Esophagus muscularis mucosa (tissue), 4 donors: ENCODE results near the gene CCM2. TPM values are rescaled to one million over a fixed set of nuclear protein-coding genes. Genes with fewer than 3 reads are reported as not detected.

Source experiments
- DNase-seq: peaks from one replicate; pipeline ENCODE4 v3.0.0-alpha.2; 2017; ENCODE audit errors: extremely low spot score
- H3K27ac ChIP-seq, 4 donors: fragments of 200-600 bp; sonication (generic); replicated peaks in 1 of 4; 1 replicate in 3 of 4; 2 replicates in 1 of 4; pipeline ENCODE4 v1.5.1; 2016 to 2019; ENCODE audit warnings: mild to moderate bottlenecking in 1 of 4
- H3K27me3 ChIP-seq, 4 donors: fragments of 200-600 bp; sonication (generic); one replicate each; pipeline versions ENCODE4 v1.5.1 to v1.6.0; 2016 to 2019
- H3K36me3 ChIP-seq, 4 donors: fragments of 200-600 bp; sonication (generic); one replicate each; pipeline ENCODE4 v1.5.1; 2016 to 2019
- H3K4me1 ChIP-seq, 4 donors: fragments of 200-600 bp; sonication (generic); one replicate each; pipeline ENCODE4 v1.5.1; 2016 to 2019
- H3K4me3 ChIP-seq, 4 donors: fragments of 200-600 bp; sonication (generic); 1 replicate in 2 of 4; 2 replicates in 2 of 4; pipeline ENCODE4 v1.5.1; 2016 to 2019; ENCODE audit warnings: mild to moderate bottlenecking in 4 of 4, moderate library complexity in 1 of 4
- H3K9me3 ChIP-seq, 4 donors: fragments of 200-600 bp; sonication (generic); 1 replicate in 3 of 4; 2 replicates in 1 of 4; pipeline ENCODE4 v1.5.1; 2016 to 2019
- EP300 ChIP-seq: sonication (generic); formaldehyde crosslinking; IDR thresholded peaks from one replicate; pipeline ENCODE4 v1.6.1; 2017; ENCODE audit warnings: antibody characterized with exemption
- POLR2A ChIP-seq: fragments of 450-650 bp; IDR thresholded peaks from one replicate; pipeline ENCODE4 v1.6.1; 2017; ENCODE audit warnings: antibody characterized with exemption, moderate library complexity, mild to moderate bottlenecking, low read depth
- POLR2AphosphoS5 ChIP-seq, 2 donors: sonication (generic); formaldehyde crosslinking; IDR thresholded peaks; one replicate each; pipeline ENCODE4 v1.6.1; 2017; ENCODE audit warnings: antibody characterized with exemption in 2 of 2
- WGBS: methylation state at CpG from one replicate; pipeline ENCODE4 v1.1.5; 2018; 5-methylcytosine and 5-hydroxymethylcytosine counted together
- intact Hi-C: fragments of 100-400 bp; cut with DNase I; formaldehyde crosslinking; loops from one replicate; pipeline ENCODE4 v1.15.1; 2023
- total RNA-seq, 4 donors: library from RNA; depleted of rRNA; stranded (reverse); fragments of >200 nt; gene quantifications; one replicate each; pipeline versions ENCODE4 v1.1.0 to v1.2.1, GENCODE V29; 2016
- TF ChIP-seq, protein P1 (sequence below), 3 experiments: fragments of 200-600 bp in 2 of 3; fragments of 450-650 bp in 1 of 3; sonication (generic) in 2 of 3; IDR thresholded peaks; one replicate each; pipeline ENCODE4 v1.5.1; 2017 to 2019; ENCODE audit warnings: antibody characterized with exemption in 3 of 3, mild to moderate bottlenecking in 2 of 3, moderate library complexity in 1 of 3

The CCM2 gene
- total RNA-seq, 4 donors from 2014 or later, result 40.3 to 61.7 (median 49.4) TPM

DNA sequence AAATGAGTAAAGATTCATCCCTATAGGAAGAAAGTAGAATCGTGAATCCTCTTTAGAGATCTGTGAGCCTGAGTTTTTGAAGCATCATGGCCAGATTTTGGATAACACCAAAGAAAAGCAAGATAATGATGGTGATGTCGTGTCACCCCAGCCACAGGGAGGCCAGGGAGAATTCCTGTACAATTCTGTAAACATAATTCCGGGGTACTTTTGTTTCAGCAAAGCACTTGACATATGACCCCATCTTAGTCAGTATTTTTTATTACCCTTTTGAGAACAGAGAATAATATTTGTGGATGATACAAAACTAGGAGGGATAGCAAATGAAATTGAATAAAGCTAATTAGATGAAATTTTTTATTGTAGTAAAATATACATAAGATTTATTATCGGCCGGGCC, 55.0 kb downstream of the CCM2 start:
- no peaks in the 10 kb centered on the region for H3K4me1 ChIP-seq
- 93% methylated on average over 5 of the region's 5 CpGs for whole genome bisulfite sequencing
- H3K9me3 ChIP-seq, result no peaks in the 10 kb centered on the region
- no peak overlapping the region for H3K27ac ChIP-seq
- intact Hi-C loops, result no loop called here
- no peak for DNase-seq
- no peaks in the 10 kb centered on the region for H3K27me3 ChIP-seq
- H3K4me3 ChIP-seq, result no peak overlapping the region
- TF ChIP-seq EP300, result no peak
- TF ChIP-seq POLR2A, result no peak
- TF ChIP-seq, protein P1, sequence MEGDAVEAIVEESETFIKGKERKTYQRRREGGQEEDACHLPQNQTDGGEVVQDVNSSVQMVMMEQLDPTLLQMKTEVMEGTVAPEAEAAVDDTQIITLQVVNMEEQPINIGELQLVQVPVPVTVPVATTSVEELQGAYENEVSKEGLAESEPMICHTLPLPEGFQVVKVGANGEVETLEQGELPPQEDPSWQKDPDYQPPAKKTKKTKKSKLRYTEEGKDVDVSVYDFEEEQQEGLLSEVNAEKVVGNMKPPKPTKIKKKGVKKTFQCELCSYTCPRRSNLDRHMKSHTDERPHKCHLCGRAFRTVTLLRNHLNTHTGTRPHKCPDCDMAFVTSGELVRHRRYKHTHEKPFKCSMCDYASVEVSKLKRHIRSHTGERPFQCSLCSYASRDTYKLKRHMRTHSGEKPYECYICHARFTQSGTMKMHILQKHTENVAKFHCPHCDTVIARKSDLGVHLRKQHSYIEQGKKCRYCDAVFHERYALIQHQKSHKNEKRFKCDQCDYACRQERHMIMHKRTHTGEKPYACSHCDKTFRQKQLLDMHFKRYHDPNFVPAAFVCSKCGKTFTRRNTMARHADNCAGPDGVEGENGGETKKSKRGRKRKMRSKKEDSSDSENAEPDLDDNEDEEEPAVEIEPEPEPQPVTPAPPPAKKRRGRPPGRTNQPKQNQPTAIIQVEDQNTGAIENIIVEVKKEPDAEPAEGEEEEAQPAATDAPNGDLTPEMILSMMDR (IDR thresholded peaks at IDR 0.05), result no peak
- TF ChIP-seq POLR2AphosphoS5 (IDR thresholded peaks at IDR 0.05), result no peak
- H3K36me3 ChIP-seq, result peaks cover 0 to 28% (median 6%) of the 10 kb centered on the region in 4 donors

DNA sequence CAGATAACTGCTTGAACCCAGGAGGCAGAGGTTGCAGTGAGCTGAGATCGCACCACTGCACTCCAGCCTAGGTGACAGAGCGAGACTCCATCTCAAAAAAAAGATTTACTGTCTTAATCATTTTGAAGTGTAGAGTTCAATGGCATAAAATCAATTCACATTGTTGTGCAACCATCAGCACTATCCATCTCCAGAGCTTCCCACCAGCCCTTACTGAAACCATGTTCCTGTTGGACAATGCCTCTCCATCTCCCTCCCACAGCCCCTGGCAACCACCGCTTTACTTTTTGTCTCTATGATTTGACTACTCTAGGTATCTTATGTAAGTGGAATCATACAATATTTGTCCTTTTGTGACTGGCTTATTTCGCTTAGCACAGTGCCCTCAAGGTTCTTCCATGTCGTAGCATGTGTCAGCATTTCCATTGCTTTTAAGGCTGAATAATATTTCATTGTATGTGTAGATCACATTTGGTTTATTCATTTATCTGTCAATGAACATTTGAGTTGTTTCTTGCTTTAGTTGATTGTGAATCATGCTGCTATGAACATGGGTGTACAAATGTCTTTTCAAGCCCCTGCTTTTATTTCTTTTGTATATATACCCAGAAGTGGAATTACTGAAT, 55.7 kb downstream of the CCM2 start:
- Histone ChIP-seq H3K4me3 (no peak overlapping the region), H3K36me3 (peaks cover 0 to 23% (median 3%) of the 10 kb centered on the region in 4 donors), H3K27ac (no peak overlapping the region), H3K4me1 (no peaks in the 10 kb centered on the region), H3K9me3 (no peaks in the 10 kb centered on the region), H3K27me3 (no peaks in the 10 kb centered on the region)
- DNase-seq, result no peak
- intact Hi-C loops, result no loop called here
- over 99% methylated on average over 5 of the region's 5 CpGs for WGBS
- TF ChIP-seq EP300 (no peak), POLR2AphosphoS5 (IDR thresholded peaks at IDR 0.05) (no peak), POLR2A (no peak)
- TF ChIP-seq, protein P1 (IDR thresholded peaks at IDR 0.05), result no peak

DNA sequence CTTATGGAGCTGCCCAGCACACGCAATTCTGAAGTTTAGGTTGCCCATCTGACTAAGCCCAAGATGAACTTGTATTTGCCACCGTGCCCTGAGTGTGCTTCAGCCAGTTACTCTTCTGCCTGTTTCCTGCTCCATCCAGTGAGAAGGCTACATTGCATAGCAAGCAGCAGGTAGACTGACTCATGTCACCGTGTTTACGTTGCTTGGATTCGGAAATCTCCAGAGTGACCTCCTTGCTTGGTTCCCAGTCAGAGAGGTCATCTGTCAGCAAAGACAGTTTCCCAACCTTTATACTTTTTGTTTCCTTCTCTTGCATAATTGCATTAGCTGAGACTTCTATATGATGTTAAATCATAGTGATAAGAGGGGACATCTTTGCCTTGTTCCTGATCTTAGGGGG, 57.9 kb downstream of the CCM2 start:
- no peaks in the 10 kb centered on the region for H3K4me1 ChIP-seq
- intact Hi-C loops, result no loop called here
- no peaks in the 10 kb centered on the region for H3K9me3 ChIP-seq
- no peak for DNase-seq
- no peaks in the 10 kb centered on the region for H3K27me3 ChIP-seq
- WGBS, result 98% methylated on average over 5 of the region's 5 CpGs
- H3K36me3 ChIP-seq, result peaks cover 0 to 9% (median 0%) of the 10 kb centered on the region in 4 donors
- H3K4me3 ChIP-seq, result no peak overlapping the region
- H3K27ac ChIP-seq, result no peak overlapping the region
- TF ChIP-seq EP300 (no peak), POLR2AphosphoS5 (IDR thresholded peaks at IDR 0.05) (no peak), POLR2A (no peak)
- TF ChIP-seq, protein P1 (IDR thresholded peaks at IDR 0.05), result no peak

DNA sequence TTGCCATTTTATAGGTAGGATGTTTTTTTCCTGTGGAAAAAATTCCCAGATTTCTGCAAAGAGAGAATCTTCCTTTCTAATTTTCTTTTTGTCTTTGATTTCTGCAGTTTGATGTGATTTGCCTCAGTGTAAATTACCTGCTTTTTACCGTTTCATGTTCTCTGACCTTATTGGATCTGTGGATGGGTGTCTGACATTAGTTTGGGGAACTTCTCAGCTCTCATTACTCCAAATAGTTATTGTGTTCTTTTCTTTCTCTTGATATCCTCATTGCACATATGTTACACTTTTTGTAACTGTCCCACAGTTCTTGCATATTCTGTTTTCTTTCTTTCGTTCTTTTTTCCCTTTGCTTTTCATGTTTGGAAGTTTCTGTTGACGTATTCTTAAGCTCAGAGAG, 60.3 kb downstream of the CCM2 start:
- H3K9me3 ChIP-seq, result no peaks in the 10 kb centered on the region
- no peak overlapping the region for H3K4me3 ChIP-seq
- H3K36me3 ChIP-seq, result peaks cover 9 to 22% (median 18%) of the 10 kb centered on the region in 4 donors
- no peak overlapping the region for H3K27ac ChIP-seq
- WGBS, result 95% methylated on average over 3 of the region's 3 CpGs
- DNase-seq, result no peak
- no peaks in the 10 kb centered on the region for H3K27me3 ChIP-seq
- TF ChIP-seq, protein P1 (IDR thresholded peaks at IDR 0.05), result no peak
- TF ChIP-seq POLR2A (no peak), POLR2AphosphoS5 (IDR thresholded peaks at IDR 0.05) (no peak), EP300 (no peak)
- intact Hi-C loops, result no loop called here
- H3K4me1 ChIP-seq, result no peaks in the 10 kb centered on the region

DNA sequence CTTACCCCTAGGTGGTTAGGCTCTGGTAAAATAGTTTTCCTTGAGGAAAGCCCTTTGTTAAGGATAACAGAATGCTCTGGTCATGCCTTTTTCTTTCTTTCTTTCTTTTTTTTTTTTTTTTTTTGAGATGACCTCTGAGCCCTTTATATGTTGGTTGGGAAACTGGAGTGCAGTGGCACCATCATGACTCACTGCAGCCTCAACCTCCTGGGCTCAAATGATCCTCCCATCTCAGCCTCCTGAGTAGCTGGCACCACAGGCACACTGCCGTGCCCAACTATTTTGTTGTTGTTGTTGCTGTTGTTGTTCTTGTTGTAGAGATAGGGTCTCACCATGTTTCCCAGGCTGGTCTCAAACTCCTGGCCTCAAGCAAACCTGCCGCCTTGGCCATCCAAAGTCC, 61.4 kb downstream of the CCM2 start:
- intact Hi-C loops, result no loop called here
- Histone ChIP-seq H3K27me3 (no peaks in the 10 kb centered on the region), H3K4me3 (no peak overlapping the region), H3K36me3 (peaks cover 13 to 33% (median 27%) of the 10 kb centered on the region in 4 donors), H3K9me3 (no peaks in the 10 kb centered on the region), H3K4me1 (no peaks in the 10 kb centered on the region), H3K27ac (no peak overlapping the region)
- no peak for DNase-seq
- WGBS, result 96% methylated on average over 2 of the region's 2 CpGs
- no peak for TF ChIP-seq POLR2A
- TF ChIP-seq, protein P1 (IDR thresholded peaks at IDR 0.05), result no peak
- no peak for TF ChIP-seq POLR2AphosphoS5 (IDR thresholded peaks at IDR 0.05)
- no peak for TF ChIP-seq EP300
